Gastroesophageal sphincter (tissue), 3 donors: ENCODE results near the gene INSIG1.

Experiments
- CTCF ChIP-seq, 4 experiments: fragments of 200-600 bp in 2 of 4; fragments of 450-650 bp in 2 of 4; sonication (generic) in 1 of 4; IDR thresholded peaks; one replicate each; pipeline ENCODE4 v1.5.1; 2017 to 2019; ENCODE audit warnings: antibody characterized with exemption in 4 of 4, mild to moderate bottlenecking in 2 of 4, moderate library complexity in 2 of 4
- EP300 ChIP-seq: sonication (generic); formaldehyde crosslinking; IDR thresholded peaks from one replicate; pipeline ENCODE4 v1.6.1; 2017; ENCODE audit warnings: antibody characterized with exemption, mild to moderate bottlenecking
- POLR2AphosphoS5 ChIP-seq: sonication (generic); formaldehyde crosslinking; IDR thresholded peaks from one replicate; pipeline ENCODE4 v1.6.1; 2017; ENCODE audit warnings: antibody characterized with exemption

- TF ChIP-seq POLR2AphosphoS5: peak; percentile 13
- no peak for TF ChIP-seq CTCF (IDR thresholded peaks at IDR 0.05)
- no peak for TF ChIP-seq EP300
These were observed 40.0 kb upstream of the INSIG1 start for GRCh38 chr7:155257482-155258225.
